ENCODE results near the gene CHST15. TPM values are rescaled to one million over a fixed set of nuclear protein-coding genes. Genes with fewer than 3 reads are reported as not detected.

Gene CHST15
- total RNA-seq, 2 experiments from 2014 or later, result not detected

GRCh38 chr10:124060148-124060720 is 33.2 kb downstream of the CHST15 start:
- Mint-ChIP-seq H3K9me3 (no peaks in the 10 kb centered on the region), H3K27me3 (no peaks in the 10 kb centered on the region), H3K4me3 (no peak overlapping the region), H3K36me3 (ENCODE audit: low read depth) (no peaks in the 10 kb centered on the region), H3K27ac (no peak overlapping the region), H3K4me1 (peaks cover 19% of the 10 kb centered on the region)
- POLR2A ChIA-PET, result no interaction called here
- CTCF ChIA-PET, result no interaction called here
- DNase-seq, result no peak

DNA sequence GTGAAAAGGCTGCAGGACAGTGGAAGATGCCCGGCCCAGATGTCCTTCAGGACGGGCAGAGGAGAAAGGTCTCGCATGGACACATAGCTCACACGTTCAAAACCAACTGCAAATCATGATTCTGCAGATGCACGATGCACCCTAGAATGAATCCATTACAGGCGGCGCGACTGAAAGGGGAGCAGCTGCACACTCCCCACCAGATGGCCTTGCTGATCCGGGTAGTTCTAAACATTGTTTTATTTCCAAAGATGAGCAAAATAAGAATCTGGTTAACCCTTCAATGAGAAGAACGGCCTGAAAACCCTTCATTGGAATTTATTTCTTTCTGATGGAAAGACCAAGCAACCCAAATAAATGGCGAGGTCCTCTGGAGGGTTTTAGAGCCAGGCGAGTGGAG is 33.8 kb downstream of the CHST15 start:
- no peaks in the 10 kb centered on the region for H3K36me3 Mint-ChIP-seq (ENCODE audit: low read depth)
- no peak overlapping the region for H3K4me3 Mint-ChIP-seq
- ChIA-PET POLR2A (no interaction called here), CTCF (interaction anchor here (0.7 kb wide), 1 partner anchor 15 kb away, joined by 3 read pairs; no protein-coding TSS in a partner anchor)
- no peaks in the 10 kb centered on the region for H3K9me3 Mint-ChIP-seq
- H3K27ac Mint-ChIP-seq, result no peak overlapping the region
- no peak for DNase-seq
- no peaks in the 10 kb centered on the region for H3K27me3 Mint-ChIP-seq
- H3K4me1 Mint-ChIP-seq, result peaks cover 15% of the 10 kb centered on the region

- no peak for DNase-seq
- ChIA-PET CTCF (no interaction called here), POLR2A (no interaction called here)
- Mint-ChIP-seq H3K4me3 (no peak overlapping the region), H3K27me3 (no peaks in the 10 kb centered on the region), H3K27ac (no peak overlapping the region), H3K4me1 (peaks cover 6% of the 10 kb centered on the region), H3K36me3 (ENCODE audit: low read depth) (no peaks in the 10 kb centered on the region), H3K9me3 (no peaks in the 10 kb centered on the region)
These were observed 34.9 kb downstream of the CHST15 start for GRCh38 chr10:124058346-124059003.

DNA sequence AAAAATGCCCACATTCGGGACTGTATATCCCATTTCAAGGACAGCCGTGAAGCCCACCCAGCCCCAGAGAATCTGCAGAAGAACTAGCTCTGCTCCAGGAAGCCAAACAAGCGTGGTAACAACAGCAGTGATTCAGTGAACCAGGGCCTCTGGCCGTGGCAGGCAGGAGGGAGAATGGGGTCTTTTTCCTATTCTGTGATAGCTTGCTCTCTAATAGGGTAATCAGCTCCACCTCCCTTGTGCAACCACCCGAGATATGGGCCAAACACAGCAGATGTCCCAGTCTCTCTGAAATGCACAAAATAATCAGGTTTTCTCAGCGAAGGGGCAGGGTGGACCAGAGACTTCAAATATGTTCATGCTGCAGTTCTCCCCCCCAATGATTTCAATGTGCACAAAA is 35.8 kb downstream of the CHST15 start:
- H3K4me3 Mint-ChIP-seq, result no peak overlapping the region
- POLR2A ChIA-PET, result no interaction called here
- CTCF ChIA-PET, result no interaction called here

DNA sequence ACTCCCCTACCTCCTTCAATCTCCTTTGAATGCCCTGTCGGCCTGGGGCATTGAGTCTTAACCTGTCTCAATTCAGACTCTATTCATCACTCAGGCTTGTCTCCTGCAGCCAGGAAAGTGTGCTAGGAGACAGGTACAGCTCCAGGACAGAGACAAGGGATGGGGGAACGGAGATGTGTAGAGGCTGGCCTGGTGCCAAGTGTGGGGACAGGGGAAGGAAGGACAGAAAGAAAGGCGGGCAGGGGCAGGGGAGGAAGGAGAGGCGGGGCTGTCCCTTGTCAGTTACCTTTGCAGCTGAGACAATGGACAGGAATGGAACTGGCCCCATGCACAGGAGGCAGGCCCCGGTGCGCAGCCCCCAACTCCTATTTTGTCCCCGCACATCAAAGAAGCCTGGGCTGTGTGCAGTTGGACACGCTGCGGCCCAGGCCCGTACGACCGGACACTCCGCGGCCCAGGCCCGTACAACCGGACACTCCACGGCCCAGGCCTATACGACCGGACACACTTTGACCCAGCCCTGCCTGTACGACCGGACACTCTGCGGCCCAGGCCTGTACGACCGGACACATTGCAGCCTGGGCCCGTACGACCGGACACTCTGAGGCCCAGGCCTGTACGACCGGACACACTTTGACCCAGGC is 36.9 kb downstream of the CHST15 start:
- Mint-ChIP-seq H3K27me3 (no peaks in the 10 kb centered on the region), H3K36me3 (ENCODE audit: low read depth) (no peaks in the 10 kb centered on the region), H3K9me3 (no peaks in the 10 kb centered on the region), H3K4me3 (no peak overlapping the region), H3K4me1 (no peaks in the 10 kb centered on the region), H3K27ac (no peak overlapping the region)
- no peak for DNase-seq
- ChIA-PET CTCF (no interaction called here), POLR2A (no interaction called here)

More for the DNA sequence above, 35.8 kb downstream of the CHST15 start:
- DNase-seq, result no peak
- Mint-ChIP-seq H3K36me3 (ENCODE audit: low read depth) (no peaks in the 10 kb centered on the region), H3K9me3 (no peaks in the 10 kb centered on the region), H3K4me1 (peaks cover under 1% of the 10 kb centered on the region), H3K27ac (no peak overlapping the region), H3K27me3 (no peaks in the 10 kb centered on the region)

- CTCF ChIA-PET, result interaction anchor here (0.9 kb wide), 1 partner anchor 30 kb away, joined by 3 read pairs; no protein-coding TSS in a partner anchor
- DNase-seq, result no peak
- no peaks in the 10 kb centered on the region for H3K36me3 Mint-ChIP-seq (ENCODE audit: low read depth)
- H3K9me3 Mint-ChIP-seq, result no peaks in the 10 kb centered on the region
- POLR2A ChIA-PET, result no interaction called here
- no peaks in the 10 kb centered on the region for H3K27me3 Mint-ChIP-seq
- no peak overlapping the region for H3K27ac Mint-ChIP-seq
- no peak overlapping the region for H3K4me3 Mint-ChIP-seq
- H3K4me1 Mint-ChIP-seq, result no peaks in the 10 kb centered on the region
These were observed 39.4 kb downstream of the CHST15 start for GRCh38 chr10:124053971-124054370.

GRCh38 chr10:124052561-124052960 is 40.8 kb downstream of the CHST15 start:
- peaks cover 5% of the 10 kb centered on the region for H3K27me3 Mint-ChIP-seq
- ChIA-PET CTCF (no interaction called here), POLR2A (no interaction called here)
- DNase-seq, result no peak
- H3K9me3 Mint-ChIP-seq, result no peaks in the 10 kb centered on the region
- H3K4me1 Mint-ChIP-seq, result no peaks in the 10 kb centered on the region
- H3K27ac Mint-ChIP-seq, result no peak overlapping the region
- H3K36me3 Mint-ChIP-seq (ENCODE audit: low read depth), result no peaks in the 10 kb centered on the region
- H3K4me3 Mint-ChIP-seq, result no peak overlapping the region

DNA sequence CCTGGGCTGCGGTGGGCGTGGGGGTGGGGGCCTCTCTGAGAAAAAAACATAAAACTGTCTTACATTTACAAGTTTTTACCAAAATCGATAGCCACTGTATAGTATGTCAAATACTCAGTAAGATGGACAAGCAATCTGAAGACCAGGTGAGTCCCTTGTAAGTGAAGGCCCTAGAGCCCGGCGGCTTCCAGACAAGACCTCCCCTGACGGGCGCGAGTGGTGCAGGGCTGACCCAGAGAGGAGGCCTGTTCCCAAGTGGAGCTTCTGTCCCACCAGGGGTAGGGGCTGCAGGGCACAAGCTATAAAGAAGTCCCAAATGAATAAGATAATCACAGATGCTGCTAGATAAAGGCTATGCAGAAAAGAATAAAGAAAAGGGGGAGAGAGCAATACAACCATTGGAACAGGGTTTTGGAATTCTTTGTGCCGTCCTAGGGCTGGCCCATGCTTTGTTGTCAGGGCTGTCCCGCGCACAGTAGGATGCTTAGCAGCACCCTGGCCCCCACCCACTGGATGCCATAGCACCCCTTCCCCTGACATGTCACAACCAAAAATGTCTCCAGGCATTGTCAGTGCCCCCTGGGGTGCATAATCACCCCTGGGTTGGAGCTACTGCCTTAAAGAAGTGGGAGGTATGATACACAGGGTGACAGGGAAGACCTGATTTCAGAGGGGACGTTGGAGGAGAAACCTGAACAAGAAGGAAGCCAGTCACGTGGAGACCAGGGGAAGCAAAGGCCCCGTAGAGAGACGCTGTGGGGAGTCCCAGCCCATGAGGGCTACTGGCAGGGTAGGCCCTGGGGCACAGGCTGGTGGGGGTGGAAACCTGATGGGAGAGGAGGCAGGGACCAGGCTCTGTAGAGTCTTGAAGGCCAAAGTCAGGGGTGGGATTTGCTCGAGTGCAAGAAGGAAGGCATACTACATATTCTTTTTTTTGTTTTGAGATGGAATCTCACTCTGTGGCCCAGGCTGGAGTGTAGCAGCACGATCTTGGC is 43.1 kb downstream of the CHST15 start:
- ChIA-PET POLR2A (no interaction called here), CTCF (no interaction called here)
- Mint-ChIP-seq H3K27ac (no peak overlapping the region), H3K4me1 (no peaks in the 10 kb centered on the region), H3K36me3 (ENCODE audit: low read depth) (no peaks in the 10 kb centered on the region), H3K4me3 (no peak overlapping the region), H3K9me3 (no peaks in the 10 kb centered on the region), H3K27me3 (peaks cover 12% of the 10 kb centered on the region)
- DNase-seq, result no peak

- no peak overlapping the region for H3K27ac Mint-ChIP-seq
- POLR2A ChIA-PET, result no interaction called here
- DNase-seq, result no peak
These were observed 43.9 kb downstream of the CHST15 start for GRCh38 chr10:124049484-124049883.

GRCh38 chr10:124048371-124049290 is 44.8 kb downstream of the CHST15 start:
- H3K9me3 Mint-ChIP-seq, result no peaks in the 10 kb centered on the region
- no peak overlapping the region for H3K27ac Mint-ChIP-seq
- no peak for DNase-seq
- no peaks in the 10 kb centered on the region for H3K36me3 Mint-ChIP-seq (ENCODE audit: low read depth)
- peaks cover 3% of the 10 kb centered on the region for H3K4me1 Mint-ChIP-seq
- POLR2A ChIA-PET, result no interaction called here
- CTCF ChIA-PET, result no interaction called here
- no peak overlapping the region for H3K4me3 Mint-ChIP-seq
- H3K27me3 Mint-ChIP-seq, result peaks cover 19% of the 10 kb centered on the region

More at GRCh38 chr10:124049484-124049883, 43.9 kb downstream of the CHST15 start:
- Mint-ChIP-seq H3K4me3 (no peak overlapping the region), H3K9me3 (no peaks in the 10 kb centered on the region), H3K36me3 (ENCODE audit: low read depth) (no peaks in the 10 kb centered on the region), H3K27me3 (peaks cover 15% of the 10 kb centered on the region), H3K4me1 (no peaks in the 10 kb centered on the region)
- CTCF ChIA-PET, result no interaction called here

- CTCF ChIA-PET, result no interaction called here
- H3K4me1 Mint-ChIP-seq, result peaks cover 13% of the 10 kb centered on the region
- H3K4me3 Mint-ChIP-seq, result no peak overlapping the region
- no peak for DNase-seq
- H3K27ac Mint-ChIP-seq, result no peak overlapping the region
- POLR2A ChIA-PET, result no interaction called here
- H3K36me3 Mint-ChIP-seq (ENCODE audit: low read depth), result no peaks in the 10 kb centered on the region
- H3K27me3 Mint-ChIP-seq, result peaks cover 19% of the 10 kb centered on the region
- no peaks in the 10 kb centered on the region for H3K9me3 Mint-ChIP-seq
These were observed 45.8 kb downstream of the CHST15 start for GRCh38 chr10:124047427-124048152.

All from activated CD4-positive, alpha-beta T cell treated with anti-CD3 and anti-CD28 coated beads, Interleukin-2, amount 10 ng/mL, durations not matched to agents 7 days and 5 days (primary cell).